Forelimb muscle (tissue), 1 donor: ENCODE results near the gene TMC8. TPM values are rescaled to one million over a fixed set of nuclear protein-coding genes. Genes with fewer than 3 reads are reported as not detected.

Experiments
- DNase-seq: peaks from one replicate; pipeline ENCODE4 v3.0.0-alpha.2; 2013; ENCODE audit warnings: low read depth
- polyA plus RNA-seq: library from polyadenylated mRNA; unstranded; fragments of 120-200 nt; gene quantifications from one replicate; pipeline ENCODE4 v1.2.1, GENCODE V29; 2013; ENCODE audit not compliant: insufficient read length

Gene TMC8
- polyA plus RNA-seq, 1 donor = 3.3 TPM

DNA sequence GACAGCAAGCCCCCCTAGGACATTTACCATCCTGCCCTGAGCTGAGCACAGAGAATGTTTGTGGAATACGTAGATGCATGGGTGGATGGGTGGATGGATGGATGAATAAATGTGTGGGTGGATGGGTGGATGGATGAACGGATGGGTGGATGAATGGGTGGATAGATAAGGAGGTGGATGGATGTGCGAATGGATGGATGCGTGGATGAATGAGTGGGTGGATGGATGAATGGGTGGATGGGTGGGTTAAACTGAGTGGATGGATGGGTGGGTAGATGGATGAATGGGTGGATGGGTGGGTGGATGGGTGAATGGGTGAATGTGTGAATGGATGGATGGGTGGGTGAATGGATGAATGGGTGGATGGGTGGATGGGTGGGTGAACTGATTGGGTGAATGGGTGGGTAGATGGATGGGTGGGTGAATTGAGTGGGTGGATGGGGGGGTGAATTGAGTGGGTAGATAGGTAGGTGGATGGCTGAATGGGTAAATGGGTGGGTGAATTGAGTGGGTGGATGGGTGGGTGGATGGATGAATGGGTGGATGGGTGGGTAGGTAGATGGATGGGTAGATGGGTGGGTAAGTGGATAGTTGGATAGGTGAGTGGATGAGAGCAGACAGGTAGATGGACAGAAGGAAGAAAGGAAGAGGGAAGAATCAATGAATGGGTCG is 7.2 kb upstream of the TMC8 start:
- no peak for DNase-seq

DNA sequence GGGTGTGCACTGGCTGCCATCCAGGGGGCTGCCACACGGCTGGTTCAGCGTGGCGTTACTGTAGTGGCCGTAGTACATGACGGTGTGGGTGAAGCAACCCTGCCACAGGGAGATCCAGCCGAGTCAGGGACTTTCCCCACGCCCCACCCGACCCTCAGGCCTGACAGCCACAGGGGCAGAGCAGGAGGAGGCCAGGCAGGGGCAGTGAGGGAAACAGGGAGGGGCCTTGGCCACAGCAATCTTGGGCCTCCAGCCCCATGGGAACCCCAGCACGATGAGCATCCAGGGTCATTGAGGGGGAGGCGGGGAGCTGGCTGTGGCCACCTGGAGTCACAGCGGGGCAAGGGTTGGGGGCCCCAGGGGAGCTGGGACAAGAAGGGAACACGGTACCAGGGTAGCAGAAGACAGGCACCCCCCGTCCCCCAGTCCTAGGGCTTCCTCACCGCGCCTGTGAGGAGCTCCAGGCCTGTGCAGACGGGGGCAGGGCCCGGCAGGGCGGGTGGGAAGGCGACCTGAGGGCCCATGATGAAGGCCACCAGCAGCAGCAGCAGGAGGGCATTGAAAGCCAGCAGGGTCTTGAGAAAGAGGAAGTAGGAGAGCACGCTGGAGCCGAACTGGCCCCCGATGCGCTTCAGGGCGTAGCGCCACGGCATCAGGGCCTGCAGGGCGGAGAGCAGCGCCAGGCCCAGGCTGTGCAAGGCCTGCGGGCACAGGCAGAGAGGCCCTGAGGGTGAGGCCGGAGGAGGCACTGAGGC is 6.3 kb upstream of the TMC8 start:
- no peak for DNase-seq

DNA sequence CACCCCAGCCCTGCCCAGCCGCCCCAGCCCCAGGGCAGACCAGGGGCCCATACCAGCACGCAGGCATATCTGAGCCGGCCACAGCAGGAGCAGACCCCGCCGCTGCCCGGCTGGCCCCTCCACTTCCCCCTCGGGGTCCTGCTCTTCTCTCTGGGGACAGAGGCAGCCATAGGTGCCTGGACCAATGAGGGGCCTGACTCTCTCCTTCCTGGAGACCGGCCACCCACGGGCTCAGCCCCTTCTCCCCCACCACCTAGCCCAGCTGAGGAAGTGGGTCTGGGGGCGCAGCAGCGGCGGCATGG is 5.8 kb upstream of the TMC8 start:
- DNase-seq = no peak

DNA sequence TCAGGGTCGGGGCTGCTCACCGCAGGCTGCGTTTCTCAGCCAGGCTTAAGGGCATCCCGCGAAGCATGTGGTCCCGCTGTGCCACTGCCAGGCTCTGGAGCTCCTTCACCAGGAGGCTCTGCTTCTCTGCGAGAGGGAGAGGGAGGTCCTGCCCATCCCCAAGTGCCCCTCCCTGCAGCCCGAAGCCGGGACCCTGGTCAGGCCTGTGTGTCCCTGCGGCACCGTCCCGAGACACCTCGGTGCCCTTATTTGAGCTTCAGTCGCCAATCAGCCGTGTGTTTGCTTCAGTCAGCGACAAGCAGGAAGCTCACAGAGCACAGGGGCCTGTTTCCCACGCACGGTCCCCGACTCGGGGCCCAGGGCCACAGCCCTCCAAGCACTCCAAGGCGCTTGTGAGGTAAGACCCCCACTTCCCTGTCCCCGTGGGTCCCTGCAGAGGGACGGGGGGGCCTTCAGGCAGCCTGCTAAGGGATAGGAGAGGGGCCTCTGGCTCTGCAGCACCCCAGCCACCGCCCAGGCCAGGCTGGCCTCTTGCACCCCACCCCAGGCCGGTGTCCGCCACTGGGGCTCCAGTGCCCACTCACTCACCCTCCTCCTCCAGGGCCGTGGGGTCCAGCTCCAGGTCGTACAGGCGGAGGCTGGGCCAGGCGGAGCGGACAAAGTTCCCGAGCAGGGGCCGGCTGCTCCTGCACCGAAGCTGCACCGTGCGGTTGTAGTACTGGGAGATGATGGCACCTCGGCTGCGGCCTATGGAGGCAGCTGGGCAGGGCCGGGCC is 5.2 kb upstream of the TMC8 start:
- no peak for DNase-seq

DNA sequence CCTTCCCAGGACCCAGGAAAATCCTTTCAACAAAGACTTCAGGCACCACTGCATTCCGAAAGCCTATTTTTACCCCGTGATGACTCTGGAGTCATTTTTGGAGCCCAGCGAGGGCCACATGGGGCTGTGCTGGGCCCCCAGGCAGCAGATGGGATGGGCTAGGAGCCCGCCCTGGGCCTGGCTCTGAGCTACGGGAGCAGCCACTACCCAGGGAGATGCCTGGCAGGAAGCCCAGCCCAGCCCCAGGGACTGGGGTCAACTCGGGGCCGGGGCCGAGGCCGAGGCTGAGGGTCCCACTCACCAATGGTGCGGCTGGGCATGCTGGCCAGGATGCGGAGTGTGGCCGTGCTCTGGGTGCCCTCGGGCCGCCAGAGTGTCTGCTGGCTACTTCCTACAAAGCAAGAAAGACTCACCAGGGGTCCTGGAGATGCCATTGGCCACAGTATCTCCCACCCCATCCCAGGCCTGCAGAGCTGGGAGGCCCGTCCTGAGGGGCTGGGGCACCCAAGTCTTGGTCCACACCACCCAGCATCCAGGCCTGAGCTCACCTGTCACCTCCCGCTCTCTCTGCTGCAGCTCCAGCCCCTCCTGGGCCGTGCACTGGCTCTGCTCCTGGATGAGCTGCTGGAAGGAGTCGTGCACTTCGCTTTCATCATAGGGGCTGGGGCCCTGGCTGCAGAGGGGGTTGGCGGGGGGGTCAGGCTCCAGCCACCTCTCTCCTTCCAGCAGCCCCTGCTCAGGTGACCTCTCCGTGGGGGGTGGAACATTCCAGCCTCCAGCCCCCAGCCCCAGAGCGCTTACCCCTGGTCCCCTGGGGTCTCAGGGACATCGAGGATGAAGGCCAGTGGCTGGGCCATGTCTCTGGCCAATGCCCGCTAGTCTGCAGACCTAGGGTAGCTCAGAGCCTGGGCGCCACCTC is 4.3 kb upstream of the TMC8 start:
- no peak for DNase-seq

DNA sequence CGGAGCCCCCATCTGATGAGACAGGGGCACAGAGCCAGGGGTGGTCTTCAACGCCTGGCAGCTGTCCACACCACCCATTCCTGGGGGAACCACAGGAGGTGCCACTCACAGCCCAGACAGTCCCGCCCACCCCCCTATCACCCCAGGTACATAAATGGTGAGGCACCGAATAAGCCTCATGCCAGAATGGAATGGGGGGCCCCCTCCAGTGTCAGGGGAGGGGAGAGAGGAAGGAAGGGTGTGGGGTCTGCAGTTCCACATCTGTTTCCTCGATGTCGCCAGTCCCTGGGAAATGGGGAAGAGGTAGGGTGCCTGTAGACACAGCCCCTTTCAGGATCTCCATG is 3.7 kb upstream of the TMC8 start:
- no peak for DNase-seq

DNA sequence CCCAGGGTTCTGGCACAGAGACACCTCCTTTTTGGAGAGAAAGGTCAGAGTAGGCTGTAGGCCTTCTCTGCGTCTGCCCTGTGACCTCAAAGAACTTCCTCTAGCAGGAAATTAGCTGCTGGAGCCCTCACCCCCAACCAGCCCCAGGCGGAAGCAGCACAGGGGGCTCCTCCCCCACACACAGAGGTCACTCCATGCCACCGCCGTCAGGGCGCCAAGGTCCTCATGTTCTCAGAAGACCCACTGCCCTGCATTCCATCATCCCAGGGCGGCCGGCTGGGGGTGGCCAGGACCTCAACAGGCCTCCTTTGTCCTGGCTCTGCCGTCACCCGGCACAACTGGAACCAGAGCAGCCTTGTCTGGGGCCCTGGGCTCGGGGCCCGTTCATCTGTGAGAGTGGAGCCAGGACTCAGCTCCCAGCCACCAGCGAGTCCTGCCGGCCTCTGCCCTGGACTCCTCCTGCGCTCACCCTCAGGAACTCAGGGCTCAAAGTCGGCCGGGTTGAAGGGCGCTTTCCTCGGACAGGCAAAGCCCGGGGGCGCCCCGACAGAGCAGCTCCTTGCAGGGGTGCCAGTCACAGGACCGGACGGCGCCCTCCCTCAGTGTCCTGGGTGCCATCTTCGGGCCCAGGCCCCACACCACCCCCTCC is 3.2 kb upstream of the TMC8 start:
- DNase-seq = no peak

DNA sequence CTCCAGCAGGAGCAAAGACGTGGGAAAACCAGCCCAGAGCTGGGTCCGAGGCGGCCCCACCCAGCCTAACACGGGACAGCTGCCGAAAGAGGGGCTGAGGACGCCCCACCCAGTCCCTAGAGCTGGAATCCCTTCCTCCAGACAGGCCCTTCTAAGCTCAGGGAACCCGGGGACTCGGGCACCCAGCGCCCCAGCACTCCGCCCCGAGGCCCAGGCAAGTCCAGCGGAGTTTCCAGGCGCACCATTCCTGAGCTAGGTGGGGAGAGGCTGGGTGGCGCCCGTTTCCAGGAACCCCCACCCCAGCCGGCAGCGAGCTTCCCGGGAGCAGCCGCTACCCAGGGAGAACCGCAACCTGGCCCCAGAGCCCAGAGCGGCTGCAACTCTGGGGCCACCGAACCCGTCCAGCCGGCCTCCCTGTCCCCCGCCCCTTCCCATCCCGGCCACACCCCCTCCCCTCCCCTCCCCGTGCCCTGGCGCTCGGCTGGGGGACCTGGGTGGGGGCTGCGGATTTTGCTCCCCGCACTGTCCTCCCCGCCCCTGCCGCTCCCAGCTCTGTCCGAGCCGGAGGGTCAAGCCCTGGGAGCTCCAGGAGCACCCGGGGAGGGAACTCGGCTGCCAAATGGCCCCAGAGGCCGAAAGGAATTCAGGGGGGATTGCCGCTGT is 2.6 kb upstream of the TMC8 start:
- DNase-seq = no peak

DNA sequence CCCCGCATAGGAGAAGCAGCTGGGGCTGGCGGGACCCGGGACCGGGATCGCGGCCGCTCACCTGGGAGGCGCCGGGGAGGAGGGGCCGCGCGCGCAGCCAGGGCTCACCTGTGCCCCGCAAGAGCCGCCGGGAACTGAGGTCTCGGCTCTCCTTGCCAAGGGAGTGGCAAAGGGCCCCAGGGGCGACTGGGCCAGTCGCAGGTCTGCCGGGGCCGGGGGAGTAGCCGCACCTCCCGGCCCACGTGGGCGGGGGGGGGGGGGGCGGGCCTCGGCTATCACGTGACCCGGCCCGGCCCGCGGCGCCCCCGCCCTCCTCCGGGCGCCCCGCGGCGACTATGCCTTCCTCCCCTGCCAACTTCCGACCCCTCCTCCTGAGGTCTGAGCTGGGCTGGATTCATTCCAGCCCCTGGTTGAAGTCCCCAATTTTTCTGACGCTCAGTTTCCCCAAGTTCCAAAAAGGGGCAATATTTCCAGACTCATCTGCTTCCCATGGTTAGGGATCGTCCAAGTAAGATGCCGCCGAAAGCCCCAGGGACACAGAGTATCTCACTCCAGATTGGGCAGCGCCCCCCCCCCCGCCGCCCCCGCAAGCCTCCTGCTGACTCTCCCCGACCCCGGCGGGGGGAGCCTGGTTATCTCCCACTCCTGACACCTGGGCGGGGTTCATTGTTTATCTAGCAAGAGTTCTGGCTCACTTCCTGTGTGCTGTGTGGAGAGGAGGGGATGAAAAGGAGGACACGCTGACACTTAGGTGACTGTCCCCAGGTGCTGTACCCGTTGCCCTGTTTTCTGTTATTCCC is 1.8 kb upstream of the TMC8 start, which contains the start of gene TMC6:
Gene TMC6 (minus strand): TSS at position 205 of the 800 bp plus-strand sequence. CDS start 1,923 bp downstream, outside the sequence.
- no peak for DNase-seq

DNA sequence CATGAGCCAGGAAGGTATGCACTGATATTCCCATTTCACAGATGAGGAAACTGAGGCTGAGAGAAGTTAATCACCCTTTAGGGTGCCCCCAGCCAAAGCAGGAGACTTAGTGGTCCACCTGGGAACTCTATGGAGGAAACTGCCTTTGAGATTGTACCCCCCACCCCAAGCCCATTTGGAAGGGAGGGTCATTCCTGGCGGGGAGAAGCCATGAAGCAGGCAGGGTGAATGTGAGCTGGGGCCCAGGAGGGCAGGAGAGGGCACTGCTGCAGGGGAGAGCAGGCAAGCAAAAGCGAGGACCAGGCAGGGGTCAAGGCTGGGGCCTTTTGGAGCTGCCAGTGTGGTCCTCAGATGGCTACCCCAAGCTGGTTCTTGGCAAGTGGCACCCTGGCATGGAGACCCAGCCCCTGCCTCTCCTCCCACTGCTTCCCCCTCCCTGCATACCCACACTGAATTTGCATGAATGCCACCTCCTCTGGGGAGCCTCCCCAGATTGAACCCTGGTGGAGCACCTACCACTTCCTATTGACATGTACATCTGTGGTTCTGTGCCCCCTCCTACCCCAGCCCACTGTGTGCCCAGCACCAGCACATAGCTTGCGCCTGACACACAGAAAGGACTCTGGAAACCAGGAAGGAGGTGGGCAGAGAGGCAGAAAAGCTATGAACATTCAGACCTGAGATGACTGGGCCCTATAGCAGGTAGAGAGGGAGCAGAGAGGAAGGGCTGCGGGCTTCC is 1.1 kb upstream of the TMC8 start:
- DNase-seq = no peak

DNA sequence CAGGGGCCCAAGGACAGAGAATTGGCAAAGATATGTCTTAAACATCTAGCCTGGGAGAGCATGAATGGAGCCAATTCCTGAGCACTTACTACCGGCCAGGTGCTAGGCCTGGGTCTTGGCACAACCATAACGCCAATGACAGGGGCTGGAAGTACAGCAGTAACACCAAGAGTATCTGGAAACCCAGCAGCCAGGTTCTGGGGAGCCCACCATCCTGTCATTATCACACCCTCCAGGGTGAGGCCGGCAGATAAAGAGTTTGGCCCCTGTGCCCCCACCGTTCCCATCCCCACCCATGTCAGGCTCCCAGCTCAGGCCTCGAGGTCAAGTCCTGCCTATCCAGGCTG is 508 bp upstream of the TMC8 start:
- no peak for DNase-seq

DNA sequence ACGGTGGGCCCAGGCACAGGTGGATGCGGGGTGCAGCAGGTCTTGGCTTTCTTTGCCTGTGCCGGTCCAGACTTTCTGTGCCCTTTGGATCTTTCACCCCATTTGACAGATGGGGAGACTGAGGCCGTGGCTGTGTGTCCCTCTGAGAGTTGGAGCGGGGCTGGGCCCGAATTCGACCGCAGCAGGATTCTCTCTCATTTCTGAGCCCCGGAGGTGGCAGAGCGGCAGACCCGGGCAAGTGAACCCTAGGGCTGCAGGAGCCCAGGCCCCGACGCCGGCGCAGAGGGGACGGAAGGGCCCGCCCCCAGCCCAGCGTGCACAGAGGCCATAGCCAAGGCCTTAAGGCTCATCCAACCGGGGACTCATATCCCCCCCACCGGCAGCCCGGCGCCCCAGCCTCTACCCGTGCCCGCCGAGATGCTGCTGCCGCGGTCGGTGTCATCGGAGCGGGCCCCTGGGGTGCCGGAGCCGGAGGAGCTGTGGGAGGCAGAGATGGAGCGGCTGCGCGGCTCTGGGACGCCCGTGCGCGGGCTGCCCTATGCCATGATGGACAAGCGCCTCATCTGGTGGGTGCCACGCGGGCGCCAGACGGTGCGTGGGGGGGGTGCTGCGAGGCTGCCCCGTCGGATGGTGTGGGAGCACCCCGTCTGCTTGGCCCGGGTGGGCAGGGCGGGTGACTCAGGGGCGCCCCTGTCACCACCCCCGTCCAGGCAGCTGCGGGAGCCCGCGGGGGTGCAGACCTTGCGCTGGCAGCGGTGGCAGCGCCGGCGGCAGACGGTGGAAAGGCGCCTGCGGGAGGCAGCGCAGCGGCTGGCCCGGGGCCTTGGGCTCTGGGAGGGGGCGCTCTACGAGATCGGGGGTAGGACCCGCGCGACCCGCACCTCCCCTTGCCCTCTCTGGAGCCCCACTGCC is 857 bp downstream of the TMC8 start:
- DNase-seq = no peak

DNA sequence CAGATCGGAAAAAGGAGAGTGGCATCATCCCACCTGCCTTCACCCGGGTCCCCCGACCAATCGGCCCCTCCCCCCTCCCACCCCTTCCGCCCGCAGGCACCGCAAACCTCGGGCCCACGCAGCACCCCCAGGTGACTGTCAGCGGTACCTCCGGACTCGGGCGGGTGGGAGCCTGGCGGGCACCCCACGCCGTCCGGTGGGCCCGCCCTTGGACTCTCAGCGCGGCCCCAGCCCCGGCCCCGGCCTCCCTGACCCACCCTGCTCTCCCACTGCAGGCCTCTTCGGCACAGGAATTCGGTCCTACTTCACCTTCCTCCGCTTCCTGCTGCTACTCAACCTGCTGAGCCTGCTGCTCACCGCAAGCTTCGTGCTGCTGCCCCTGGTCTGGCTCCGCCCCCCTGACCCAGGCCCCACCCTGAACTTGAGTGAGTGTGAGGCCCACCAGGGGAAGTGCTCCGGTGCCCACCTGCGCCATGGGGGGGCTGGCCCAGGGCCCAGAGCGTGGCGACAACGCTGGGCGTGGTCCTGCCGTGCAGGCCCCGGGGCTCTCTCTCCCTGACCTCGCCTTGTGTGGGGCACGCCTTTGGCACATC is 1.6 kb downstream of the TMC8 start:
- no peak for DNase-seq

DNA sequence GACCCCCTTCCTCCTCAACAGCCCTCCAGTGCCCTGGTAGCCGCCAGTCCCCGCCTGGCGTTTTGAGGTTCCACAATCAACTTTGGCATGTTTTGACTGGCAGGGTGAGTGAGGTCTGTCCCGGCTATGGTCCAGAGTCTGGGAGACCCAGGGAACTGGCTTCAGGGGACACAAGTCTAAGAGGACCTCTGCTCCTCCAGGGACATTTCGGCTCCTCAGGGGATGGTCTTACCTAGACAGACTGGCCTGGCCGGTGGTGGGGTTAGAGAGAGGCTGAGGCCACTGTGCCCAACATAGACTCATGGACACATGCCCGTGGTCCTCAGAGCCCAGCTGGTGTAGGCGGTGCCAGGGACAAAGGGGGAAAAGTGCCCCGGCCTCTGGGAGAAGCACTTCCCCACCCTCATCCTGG is 2.2 kb downstream of the TMC8 start:
- DNase-seq = no peak

DNA sequence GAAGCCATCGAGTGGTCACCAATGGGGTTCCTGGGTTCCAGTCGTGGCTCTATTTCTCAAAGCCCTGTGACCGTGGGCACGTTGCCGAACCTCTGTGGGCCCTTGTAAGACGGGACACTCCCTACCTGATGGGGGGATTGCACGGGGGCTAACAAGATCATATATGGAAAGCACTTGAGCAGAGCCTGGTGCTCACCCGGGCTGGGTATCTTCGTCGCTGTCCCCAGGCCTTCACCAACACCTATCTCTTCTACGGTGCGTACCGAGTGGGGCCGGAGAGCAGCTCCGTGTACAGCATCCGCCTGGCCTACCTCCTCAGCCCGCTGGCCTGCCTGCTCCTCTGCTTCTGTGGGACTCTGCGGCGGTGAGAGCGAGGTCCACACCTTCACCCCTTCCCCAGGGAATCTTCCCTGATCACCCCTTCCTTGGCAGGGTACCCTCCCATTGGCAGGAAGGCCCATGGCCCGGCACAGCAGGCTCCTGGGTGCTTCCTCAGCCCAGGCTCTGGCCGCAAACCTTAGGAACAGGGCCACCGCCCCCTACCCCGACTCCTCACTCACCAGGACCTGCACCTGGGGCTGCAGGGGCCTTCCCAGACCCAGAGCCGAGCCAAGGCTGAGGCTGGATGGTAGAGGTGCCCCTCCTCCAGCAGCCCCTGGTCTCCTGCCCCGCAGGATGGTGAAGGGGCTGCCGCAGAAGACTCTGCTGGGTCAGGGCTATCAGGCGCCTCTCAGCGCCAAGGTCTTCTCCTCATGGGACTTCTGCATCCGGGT is 2.8 kb downstream of the TMC8 start:
- no peak for DNase-seq

DNA sequence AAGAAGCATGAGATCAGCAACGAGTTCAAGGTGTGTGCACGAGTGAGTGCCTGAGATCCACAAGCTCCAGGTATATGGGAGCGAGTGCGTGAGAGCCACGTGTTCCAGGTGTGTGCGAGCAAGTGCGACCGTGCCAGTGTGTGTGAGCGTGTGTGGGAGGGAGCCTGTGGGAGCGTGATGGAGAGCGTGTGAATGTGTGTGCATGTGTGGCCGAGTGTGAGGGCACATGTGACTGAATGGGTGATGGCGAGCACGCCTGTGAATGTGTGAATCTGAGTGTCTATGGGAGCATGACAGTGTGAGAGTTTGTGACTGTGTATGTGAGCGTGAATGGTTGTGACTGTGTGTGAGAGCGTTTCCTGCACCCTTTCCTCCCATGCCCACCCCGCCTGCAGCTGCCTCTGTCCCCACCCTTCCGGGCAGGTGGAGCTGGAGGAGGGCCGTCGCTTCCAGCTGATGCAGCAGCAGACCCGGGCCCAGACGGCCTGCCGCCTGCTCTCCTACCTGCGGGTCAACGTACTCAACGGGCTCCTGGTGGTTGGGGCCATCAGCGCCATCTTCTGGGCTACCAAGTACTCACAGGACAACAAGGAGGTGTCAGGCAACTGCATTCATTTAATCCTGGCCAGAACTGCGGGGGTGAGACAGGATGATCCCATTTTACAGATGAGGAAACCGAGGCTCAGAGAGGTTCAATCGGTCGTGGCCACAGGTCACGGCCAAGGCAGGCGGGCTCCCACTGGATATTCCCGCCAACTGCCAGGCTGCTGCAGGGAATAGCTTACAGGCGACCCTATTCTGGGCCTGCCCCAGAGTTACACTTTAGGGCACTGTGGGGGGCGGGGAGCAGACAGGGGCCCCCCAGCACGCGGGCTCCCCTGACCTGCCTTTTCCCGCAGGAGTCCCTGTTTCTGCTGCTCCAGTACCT is 3.7 kb downstream of the TMC8 start:
- DNase-seq = no peak
